Transverse colon (tissue), 4 donors: ENCODE results near the gene VGF.

Experiments used
- POLR2A ChIP-seq: fragments of 450-650 bp; IDR thresholded peaks from one replicate; pipeline ENCODE4 v1.6.1; 2016; ENCODE audit warnings: antibody characterized with exemption, mild to moderate bottlenecking, moderate library complexity
- POLR2AphosphoS5 ChIP-seq, 3 donors: sonication (generic); formaldehyde crosslinking; IDR thresholded peaks; one replicate each; pipeline ENCODE4 v1.6.1; 2016; ENCODE audit warnings: antibody characterized with exemption in 3 of 3
- TF ChIP-seq, protein P1 (sequence below), 5 experiments: fragments of 200-600 bp in 3 of 5; fragments of 450-650 bp in 2 of 5; sonication (generic) in 3 of 5; IDR thresholded peaks; 1 replicate in 2 of 5; 2 replicates in 3 of 5; pipeline ENCODE4 v1.5.1; 2016 to 2017; ENCODE audit warnings: antibody characterized with exemption in 5 of 5, inconsistent platforms in 3 of 5, mild to moderate bottlenecking in 2 of 5, moderate library complexity in 1 of 5

DNA sequence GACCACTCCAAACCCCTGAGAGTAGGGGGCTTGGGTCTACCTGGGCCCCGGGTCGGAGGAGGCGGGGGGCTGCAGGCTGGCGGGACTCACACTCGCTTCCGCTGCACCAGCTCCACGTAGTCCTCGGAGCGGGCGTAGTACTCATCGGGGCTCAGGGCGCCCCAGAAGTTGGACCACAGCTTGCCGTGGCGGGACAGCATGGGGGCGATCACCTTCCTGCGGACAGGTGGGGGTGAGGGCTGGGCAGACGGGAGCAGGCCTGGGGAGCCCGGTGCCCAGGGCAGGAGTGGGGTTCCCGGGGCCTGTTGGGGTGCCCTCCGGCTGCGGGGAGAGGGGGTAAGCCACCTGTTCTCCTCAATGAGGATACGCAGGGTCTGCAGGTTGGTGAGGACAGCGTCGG lies 46.1 kb upstream of the VGF start:
- TF ChIP-seq, protein P1, sequence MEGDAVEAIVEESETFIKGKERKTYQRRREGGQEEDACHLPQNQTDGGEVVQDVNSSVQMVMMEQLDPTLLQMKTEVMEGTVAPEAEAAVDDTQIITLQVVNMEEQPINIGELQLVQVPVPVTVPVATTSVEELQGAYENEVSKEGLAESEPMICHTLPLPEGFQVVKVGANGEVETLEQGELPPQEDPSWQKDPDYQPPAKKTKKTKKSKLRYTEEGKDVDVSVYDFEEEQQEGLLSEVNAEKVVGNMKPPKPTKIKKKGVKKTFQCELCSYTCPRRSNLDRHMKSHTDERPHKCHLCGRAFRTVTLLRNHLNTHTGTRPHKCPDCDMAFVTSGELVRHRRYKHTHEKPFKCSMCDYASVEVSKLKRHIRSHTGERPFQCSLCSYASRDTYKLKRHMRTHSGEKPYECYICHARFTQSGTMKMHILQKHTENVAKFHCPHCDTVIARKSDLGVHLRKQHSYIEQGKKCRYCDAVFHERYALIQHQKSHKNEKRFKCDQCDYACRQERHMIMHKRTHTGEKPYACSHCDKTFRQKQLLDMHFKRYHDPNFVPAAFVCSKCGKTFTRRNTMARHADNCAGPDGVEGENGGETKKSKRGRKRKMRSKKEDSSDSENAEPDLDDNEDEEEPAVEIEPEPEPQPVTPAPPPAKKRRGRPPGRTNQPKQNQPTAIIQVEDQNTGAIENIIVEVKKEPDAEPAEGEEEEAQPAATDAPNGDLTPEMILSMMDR (IDR thresholded peaks at IDR 0.05), result no peak
- TF ChIP-seq POLR2A, result no peak
- TF ChIP-seq POLR2AphosphoS5 (IDR thresholded peaks at IDR 0.05), result no peak
